Adipose tissue (tissue), 3 donors: Measurements from ENCODE around the gene POU2F1. TPM values are rescaled to one million over a fixed set of nuclear protein-coding genes. Genes with fewer than 3 reads are reported as not detected.

Source experiments
- H3K27ac ChIP-seq: one replicate; pipeline ENCODE4 v1.5.1; 2013; ENCODE audit warnings: low read depth, low read length
- WGBS, 3 donors: extraction: QIAGEN DNeasy Blood & Tissue Kit; methylation state at CpG; one replicate each; pipeline ENCODE4 v1.1.7; 2013; 5-methylcytosine and 5-hydroxymethylcytosine counted together
- polyA plus RNA-seq, 3 donors: library from polyadenylated mRNA; stranded (reverse); fragments of 200-250 nt; gene quantifications; one replicate each; pipeline ENCODE4 v1.2.3, GENCODE V29; 2013
- donor health status: healthy with polysubstance abuse.
- donor health status: Bipolar disorder and iron deficiency.
- donor health status: healthy.

POU2F1 gene
- polyA plus RNA-seq, 3 donors = 0.97 to 1.8 (median 1.4) TPM

- H3K27ac ChIP-seq = no peak overlapping the region
- WGBS, 3 donors = 42 to 62% (median 56%) methylated on average over 5 of the region's 5 CpGs
Measured at GRCh38 chr1:167258858-167259257, 38.2 kb downstream of the POU2F1 start.

DNA sequence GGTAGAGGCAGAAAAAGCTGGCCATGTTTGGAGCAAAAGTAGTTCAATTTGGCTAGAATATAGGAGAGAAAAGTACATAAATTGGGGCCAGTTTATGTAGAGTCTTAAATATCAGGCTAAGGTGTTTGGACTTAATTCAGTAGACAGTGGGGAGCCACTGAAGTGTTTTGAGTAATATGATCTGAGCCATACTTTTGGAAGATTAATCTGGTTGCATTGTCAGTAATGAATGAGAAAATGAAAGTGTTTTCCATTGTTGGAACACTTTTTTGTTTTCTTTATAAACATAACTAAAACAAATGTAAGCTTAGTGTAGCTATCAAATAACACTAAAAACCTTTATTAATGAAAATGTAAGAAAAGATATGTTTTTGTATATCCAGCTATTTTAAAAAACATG, 42.1 kb downstream of the POU2F1 start:
- no peak overlapping the region for H3K27ac ChIP-seq

- WGBS, 3 donors = 96 to 97% (median 96%) methylated on average over 8 of the region's 8 CpGs
Measured at GRCh38 chr1:167263344-167263743, 42.7 kb downstream of the POU2F1 start.

DNA sequence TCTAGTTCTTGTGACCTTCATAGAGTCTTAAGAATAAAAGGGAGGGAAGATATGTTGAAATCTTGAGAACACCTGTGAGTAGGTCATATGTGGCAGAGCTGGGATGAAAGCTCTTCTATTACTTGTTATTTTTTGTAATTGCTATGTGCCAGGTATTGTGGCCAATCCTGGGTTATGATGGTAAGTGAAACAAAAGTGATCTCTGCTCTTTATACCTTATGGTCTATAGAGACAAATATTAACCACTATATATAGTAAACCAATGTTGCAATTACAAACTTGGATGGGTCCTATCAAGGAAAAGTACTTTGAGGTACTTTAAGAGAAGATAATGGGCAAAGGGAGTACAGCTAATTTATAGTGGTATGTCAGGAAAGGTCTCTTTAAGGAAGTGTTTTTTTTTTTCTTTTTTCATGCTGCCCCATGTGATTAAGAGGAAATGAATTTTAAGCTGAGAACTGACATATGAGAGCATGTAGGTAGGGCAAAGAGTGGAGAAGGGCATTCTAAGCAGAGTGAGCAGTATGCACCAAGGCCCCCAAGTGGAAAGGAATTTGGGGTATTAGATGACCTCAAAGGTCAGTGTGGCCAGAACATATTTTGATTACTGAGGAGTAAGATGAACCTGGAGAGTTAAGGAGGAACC, 43.3 kb downstream of the POU2F1 start:
- H3K27ac ChIP-seq = no peak overlapping the region

More at GRCh38 chr1:167263344-167263743, 42.7 kb downstream of the POU2F1 start:
- H3K27ac ChIP-seq = no peak overlapping the region

GRCh38 chr1:167266965-167267364, 46.3 kb downstream of the POU2F1 start:
- H3K27ac ChIP-seq = no peak overlapping the region

GRCh38 chr1:167268347-167268787, 47.7 kb downstream of the POU2F1 start:
- WGBS, 3 donors = 57 to 76% (median 69%) methylated on average over 2 of the region's 2 CpGs
- no peak overlapping the region for H3K27ac ChIP-seq

DNA sequence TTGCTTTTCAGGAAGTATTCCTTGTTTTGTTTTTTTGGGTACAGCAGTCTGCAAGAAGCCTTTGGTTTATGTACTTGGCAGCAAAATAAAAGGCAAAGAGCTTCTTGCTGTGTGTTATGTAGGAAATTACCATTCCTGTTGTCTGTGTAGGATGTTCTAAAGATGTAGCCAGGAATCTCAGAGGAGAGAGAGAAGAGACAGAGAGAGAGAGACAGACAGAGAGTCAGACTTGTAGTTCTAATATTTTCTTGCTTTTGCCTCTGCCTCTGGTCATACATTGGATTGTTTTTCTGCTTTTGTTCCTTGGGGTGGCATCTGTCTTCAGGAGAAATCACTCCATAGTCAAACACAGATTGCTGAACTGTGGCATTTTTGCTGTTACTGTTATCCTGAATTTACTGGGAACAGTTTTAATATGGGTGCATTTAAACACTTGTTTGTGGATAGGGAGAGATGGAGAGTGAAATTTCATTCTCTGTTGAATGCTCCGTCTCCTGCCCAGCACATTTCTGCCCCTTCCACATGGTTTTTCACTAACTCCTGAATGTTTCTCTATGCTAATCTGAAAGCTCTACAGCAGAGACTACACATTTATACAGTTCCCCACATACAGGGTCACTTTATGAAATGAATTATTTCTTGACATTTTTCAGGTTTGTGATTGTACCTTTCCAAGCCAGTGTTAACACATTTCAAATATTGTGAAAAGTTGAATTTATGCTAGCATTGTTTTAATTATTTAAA, 49.8 kb downstream of the POU2F1 start:
- H3K27ac ChIP-seq = no peak overlapping the region
- WGBS, 3 donors = 67 to 78% (median 76%) methylated on average over 1 of the region's 1 CpG

- H3K27ac ChIP-seq = no peak overlapping the region
- WGBS, 3 donors = 85 to 92% (median 89%) methylated on average over 3 of the region's 3 CpGs
Measured at GRCh38 chr1:167272369-167272957, 51.8 kb downstream of the POU2F1 start.

DNA sequence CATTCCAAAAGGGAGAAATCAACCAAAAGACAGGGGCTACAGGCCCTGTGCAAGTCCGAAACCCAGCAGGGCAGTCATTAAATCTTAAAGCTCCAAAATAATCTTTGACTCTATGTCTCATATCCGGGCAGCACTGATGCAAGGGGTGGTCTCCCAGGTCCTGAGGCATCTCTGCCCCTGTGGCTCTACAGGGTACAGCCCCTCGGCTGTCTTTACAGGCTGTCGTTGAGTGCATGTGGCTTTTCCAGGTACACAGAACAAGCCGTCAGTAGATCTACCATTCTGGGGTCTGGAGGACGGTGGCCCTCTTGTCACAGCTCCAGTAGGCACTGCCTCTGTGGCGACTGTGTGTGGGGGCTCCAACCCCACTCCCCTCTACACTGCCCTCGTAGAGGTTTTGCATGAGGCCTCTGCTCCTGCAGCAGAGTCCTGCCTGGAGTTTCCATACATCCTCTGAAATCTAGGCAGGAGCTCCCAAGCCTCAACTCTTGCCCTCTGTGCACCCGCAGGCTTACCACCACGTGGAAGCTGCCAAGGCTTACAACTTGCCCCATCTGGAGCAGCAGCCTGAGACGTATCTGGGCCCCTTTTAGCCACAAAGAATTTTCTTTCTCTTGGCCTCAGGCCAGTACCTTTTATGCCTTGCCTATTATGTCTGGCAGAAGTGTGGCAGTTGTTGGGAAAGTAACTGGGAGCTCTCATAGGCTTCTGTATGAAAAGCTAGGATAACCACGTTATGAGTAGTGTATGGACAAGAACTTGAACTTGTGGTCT, 52.5 kb downstream of the POU2F1 start:
- WGBS, 3 donors = 70 to 76% (median 71%) methylated on average over 12 of the region's 12 CpGs
- H3K27ac ChIP-seq = no peak overlapping the region

DNA sequence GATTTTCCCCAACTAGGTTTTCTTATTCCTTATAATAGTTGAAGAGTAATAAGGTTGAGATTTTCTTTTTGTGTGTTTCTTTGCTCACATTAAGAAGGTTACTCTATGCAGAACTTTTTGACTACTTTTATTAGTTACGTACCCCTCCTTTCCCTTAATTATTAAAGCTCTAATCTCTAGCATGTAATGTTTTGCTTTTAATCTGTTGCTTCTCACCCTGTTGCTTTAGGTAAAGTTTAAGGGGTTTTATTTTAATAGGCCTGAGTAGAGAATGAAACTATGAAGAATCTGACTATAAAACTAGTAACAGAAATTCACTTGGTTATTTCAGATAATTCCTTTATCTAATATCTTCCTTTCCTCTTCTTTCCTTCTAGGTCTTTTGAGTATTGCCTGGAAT, 53.4 kb downstream of the POU2F1 start:
- 95 to 100% (median 95%) methylated on average over 1 of the region's 1 CpG for WGBS, 3 donors
- no peak overlapping the region for H3K27ac ChIP-seq

DNA sequence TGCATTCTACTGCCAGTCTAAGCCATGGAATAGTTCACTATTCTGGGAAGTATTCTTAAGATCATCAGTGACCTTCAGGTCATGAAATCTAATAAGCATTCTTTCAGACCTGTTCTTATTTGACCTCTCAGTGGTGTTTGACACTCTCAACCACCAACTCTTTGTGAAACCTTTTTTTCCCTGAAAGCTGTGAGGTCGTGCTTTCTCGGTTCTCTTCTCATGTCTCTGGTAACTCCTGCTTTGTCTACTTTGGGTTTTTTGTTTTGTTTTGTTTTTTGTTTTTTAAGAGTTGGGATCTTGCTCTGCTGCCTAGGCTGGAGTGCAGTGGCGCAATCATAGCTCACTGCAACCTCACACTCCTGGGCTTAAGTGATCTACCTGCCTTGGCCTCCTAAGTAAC, 56.3 kb downstream of the POU2F1 start:
- 88 to 98% (median 96%) methylated on average over 3 of the region's 3 CpGs for WGBS, 3 donors
- no peak overlapping the region for H3K27ac ChIP-seq

GRCh38 chr1:167278497-167278896, 57.8 kb downstream of the POU2F1 start:
- WGBS, 3 donors = 91 to 97% (median 97%) methylated on average over 5 of the region's 5 CpGs
- no peak overlapping the region for H3K27ac ChIP-seq

GRCh38 chr1:167280912-167281311, 60.2 kb downstream of the POU2F1 start:
- no peak overlapping the region for H3K27ac ChIP-seq
- 95 to 97% (median 97%) methylated on average over 3 of the region's 3 CpGs for WGBS, 3 donors

GRCh38 chr1:167288390-167289074, 67.8 kb downstream of the POU2F1 start:
- 64 to 68% (median 68%) methylated on average over 3 of the region's 3 CpGs for WGBS, 3 donors

DNA sequence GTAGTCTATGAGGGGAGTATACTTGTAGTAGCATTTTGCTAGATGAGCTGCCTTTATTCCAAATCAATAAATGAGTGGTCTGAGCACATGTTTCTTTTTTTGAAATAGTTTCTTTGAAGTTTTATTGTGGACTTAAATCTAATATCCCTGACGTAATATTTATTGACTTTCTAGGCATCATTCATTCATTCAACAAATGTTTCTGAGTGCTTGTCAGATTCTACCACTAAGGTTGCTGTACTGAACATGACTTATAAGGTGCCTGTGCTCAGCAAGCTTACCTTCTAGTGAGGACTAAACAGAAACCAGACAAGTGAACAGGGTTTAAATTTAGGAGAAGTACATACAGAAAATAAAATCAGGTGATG, 68.4 kb downstream of the POU2F1 start:
- H3K27ac ChIP-seq = no peak overlapping the region
- WGBS, 3 donors = 77 to 93% (median 83%) methylated on average over 1 of the region's 1 CpG

More at GRCh38 chr1:167288390-167289074, 67.8 kb downstream of the POU2F1 start:
- H3K27ac ChIP-seq = no peak overlapping the region

- 69 to 94% (median 76%) methylated on average over 5 of the region's 5 CpGs for WGBS, 3 donors
- H3K27ac ChIP-seq = no peak overlapping the region
Measured at GRCh38 chr1:167289966-167290365, 69.3 kb downstream of the POU2F1 start.

DNA sequence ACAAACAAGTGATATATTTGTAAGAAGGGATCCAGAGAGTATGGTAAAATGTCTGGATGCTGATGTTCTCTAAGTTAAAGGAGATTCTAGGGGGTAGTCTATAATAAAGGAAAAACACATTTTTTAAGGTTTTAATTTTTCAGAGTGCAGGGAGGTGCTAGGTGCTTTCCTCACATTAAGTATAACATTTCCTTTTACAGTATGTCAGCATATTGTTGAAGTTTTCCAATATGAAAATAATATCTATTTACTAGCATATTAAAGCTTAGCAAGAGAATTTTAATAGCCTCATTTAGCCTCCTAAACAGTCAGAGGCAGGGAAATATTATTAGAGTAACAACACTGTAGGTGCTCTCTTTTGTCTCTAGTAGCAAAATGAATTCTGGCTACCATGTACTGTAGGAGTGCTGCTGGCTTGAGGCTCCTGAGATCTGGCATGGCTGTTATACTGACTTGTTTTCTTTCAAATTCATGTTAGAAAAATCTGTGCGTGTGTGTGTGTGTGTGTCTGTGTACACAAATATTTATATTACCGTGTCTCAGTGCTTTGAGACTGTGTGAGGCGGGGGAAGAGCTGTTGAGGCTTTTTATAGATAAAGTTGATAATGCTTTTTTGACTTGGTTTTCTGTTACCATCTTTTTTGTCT, 71.0 kb downstream of the POU2F1 start:
- WGBS, 3 donors = 52 to 88% (median 73%) methylated on average over 3 of the region's 3 CpGs
- H3K27ac ChIP-seq = no peak overlapping the region

DNA sequence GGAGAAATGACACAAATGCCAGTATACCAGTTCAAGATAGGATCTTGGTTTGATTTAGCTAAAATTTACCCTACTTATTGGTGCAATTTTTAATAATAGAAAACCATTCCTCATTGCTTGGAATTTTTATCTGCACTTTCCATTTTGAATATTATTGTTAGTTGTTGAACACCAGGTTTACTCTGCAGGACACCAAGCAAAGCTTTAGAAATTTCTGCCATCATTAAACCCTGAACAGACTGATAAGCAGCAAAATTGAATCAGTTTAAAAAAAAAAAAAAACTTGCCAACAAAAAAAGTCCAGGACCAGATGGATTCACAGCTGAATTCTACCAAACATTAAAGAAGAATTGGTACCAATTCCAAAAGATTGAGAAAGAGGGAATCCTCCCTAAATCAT, 71.5 kb downstream of the POU2F1 start:
- H3K27ac ChIP-seq = no peak overlapping the region
